SH-SY5Y (cell line): Measurements from ENCODE around the gene TCF15.

ENCODE experiments used
- GATA2 ChIP-seq: IDR thresholded peaks from 2 replicates; pipeline ENCODE4 v1.6.1; 2011; ENCODE audit warnings: mild to moderate bottlenecking, low read depth, low read length
- GATA3 ChIP-seq: IDR thresholded peaks from 2 replicates; pipeline ENCODE4 v1.6.1; 2011; ENCODE audit warnings: low read depth, mild to moderate bottlenecking, low read length, moderate library complexity

TCF15 gene

DNA sequence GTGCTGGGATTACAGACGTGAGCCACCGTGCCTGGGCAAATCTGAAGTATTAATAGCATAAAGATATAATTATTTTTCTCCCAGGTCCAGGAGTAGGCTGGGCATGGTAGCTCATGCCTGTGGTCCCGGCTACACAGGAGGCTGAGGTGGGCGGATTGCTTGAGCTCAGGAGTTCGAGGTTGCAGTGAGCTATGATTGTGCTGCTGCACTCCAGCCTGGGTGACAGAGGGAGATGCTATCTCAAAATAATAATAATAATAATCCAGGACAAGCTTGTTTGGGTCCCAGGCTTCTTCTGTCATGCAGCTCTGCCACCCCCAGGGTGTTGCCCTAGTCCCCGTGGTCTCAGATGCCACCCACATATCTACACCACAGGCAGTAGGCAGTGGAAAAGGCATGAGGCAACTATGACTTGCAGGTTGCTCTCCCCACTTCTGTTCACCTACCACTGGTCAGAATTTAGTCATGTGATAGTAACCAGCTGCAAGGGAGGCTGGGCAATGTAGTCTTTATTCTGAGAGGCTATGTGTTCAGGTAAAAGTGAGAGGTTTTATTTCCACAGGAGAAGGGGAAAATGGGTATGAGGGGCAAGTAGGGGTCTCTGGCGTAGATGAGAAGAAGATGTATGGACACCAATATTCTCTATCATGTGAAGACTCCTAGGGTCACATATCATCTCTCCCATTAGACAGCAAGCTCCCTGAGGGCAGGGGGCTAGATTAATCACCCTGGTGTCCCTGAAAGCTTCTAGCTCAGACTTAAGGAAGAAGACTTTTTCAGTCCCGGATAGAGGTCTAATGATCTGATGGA is 25.7 kb downstream of the TCF15 start:
- no peak for TF ChIP-seq GATA2

- no peak for TF ChIP-seq GATA2
- TF ChIP-seq GATA3 = no peak
These were observed 27.9 kb downstream of the TCF15 start for GRCh38 chr20:582204-582603.

- no peak for TF ChIP-seq GATA3
- TF ChIP-seq GATA2 = no peak
These were observed 32.8 kb downstream of the TCF15 start for GRCh38 chr20:577167-577791.

GRCh38 chr20:576156-576555 is 34.0 kb downstream of the TCF15 start:
- TF ChIP-seq GATA2 (no peak), GATA3 (no peak)

DNA sequence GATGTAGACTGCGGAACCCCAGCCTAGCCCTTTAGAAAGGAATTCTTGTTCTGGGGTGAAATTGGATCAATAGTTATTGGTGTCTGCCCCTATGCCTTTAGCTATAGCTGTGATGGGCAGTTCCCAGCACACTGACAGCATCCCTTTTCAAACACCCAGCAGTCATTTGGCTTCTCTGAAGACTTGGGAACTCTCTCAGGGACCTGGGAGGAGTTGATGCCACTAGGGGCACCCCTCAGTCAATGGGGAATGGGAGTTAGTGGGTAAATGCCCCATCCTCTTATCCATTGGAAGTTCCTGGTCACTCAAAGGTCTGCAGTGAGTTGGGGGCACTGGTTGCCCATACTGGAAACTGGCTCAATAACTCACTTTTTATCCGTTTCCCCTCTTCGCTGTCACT is 34.9 kb downstream of the TCF15 start:
- TF ChIP-seq GATA3 (no peak), GATA2 (no peak)

- TF ChIP-seq GATA3 (no peak), GATA2 (no peak)
These were observed 35.7 kb downstream of the TCF15 start for GRCh38 chr20:574297-574942.

DNA sequence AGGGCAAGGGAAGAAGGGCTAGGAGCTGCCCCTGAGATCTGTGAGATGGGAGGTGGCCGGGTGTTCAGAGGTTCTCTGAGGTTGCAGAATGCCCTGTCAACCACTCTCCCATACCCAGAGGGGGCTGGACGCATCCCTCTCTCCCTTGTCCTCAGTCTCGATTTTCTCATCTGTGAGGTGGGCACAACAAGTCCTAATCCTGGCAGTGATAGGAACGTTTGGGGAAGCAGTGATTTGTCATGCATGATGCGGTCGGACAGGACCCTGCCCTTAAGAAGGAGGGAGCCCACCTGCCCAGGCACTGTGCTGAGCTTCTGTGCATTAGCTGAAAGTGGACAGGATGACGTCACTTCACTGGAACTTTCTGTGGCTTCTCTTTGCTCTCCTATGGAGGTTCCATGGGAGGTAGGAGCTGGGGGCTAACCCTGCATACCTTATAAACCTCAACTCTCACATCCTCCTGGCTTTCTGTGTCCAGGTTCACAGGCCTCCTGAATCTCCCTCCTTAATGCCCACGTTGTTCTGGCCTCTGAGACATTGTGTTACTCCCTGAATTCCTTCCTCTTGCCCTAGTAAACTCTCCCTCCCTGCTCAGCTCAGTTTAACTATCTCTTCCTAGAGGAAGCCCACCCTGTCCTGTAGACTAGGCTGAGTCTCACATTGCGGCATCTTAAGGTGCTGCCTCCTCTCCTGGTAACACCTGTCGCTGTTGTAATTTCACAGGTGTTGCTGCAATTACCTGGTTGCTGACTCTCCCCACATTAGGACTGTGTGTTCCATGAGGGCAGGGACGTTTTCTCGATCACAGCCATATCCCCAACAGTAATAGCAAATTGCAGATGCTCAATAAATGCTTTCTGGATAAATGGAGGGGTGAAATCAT is 36.5 kb downstream of the TCF15 start:
- TF ChIP-seq GATA3 (no peak), GATA2 (no peak)

- TF ChIP-seq GATA2 = no peak
- TF ChIP-seq GATA3 = no peak
These were observed 37.4 kb downstream of the TCF15 start for GRCh38 chr20:572727-573126.

GRCh38 chr20:571754-572441 is 38.2 kb downstream of the TCF15 start:
- no peak for TF ChIP-seq GATA3
- TF ChIP-seq GATA2 = no peak

GRCh38 chr20:568673-569415 is 41.3 kb downstream of the TCF15 start:
- TF ChIP-seq GATA2 = no peak
- TF ChIP-seq GATA3 = no peak

- TF ChIP-seq GATA3 = no peak
- TF ChIP-seq GATA2 = no peak
These were observed 41.9 kb downstream of the TCF15 start for GRCh38 chr20:568097-568652.

DNA sequence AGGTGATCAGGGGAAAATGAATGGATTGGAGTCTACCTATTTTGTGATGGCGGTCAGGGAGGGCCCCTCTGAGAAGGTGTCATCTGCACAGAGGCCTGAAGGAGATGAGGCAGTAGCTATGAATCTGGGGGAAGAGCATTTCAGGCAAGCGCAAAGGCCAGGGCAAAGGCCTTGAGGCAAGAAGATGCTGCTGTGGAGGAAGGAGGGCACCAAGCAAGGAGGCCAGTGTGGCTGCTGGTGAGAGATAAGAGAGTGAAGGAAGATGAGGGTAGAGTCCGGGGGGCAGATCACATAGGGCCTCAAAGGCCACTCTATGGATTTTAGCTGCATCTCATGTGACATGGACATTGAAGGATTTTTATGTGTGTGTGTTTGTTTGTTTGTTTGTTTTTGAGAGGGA is 45.9 kb downstream of the TCF15 start:
- TF ChIP-seq GATA3 (no peak), GATA2 (no peak)

DNA sequence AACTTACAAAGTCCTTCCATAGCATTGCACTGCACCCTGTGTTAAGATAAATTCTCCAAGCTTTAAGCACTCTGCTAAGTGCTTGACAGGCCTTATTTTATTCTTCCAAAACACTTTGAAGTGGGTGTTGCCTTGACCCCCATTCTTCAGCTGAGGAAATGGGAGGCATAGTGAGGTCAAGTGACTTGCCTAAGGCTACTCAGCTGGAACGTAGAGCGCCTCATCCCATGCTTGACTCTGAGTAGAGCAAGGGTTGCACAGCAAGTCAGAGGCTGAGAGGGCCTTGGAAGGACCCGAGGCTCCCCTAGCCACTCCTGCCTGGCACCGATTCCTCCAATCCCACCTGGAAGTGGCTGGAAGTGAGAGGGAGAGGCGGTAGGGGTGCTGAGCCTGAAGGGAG is 46.9 kb downstream of the TCF15 start:
- TF ChIP-seq GATA2 = no peak
- TF ChIP-seq GATA3 = no peak
